Mucosa of descending colon (tissue), 3 donors: ENCODE measurements around the gene CYB561D2. TPM values are rescaled to one million over a fixed set of nuclear protein-coding genes. Genes with fewer than 3 reads are reported as not detected.

Source experiments
- ATAC-seq: fragments of 200-7000 bp; cut with Tn5 transposase; one replicate; pipeline ENCODE4 v1.9.1; 2020; ENCODE audit warnings: mild to moderate bottlenecking, moderate library complexity
- DNase-seq, 3 donors: peaks; one replicate each; pipeline ENCODE4 v3.0.0-alpha.2; 2020
- H3K36me3 ChIP-seq: fragments of 200-600 bp; one replicate; pipeline ENCODE4 v1.8.0; 2021; ENCODE audit warnings: low read depth, mild to moderate bottlenecking
- H3K4me1 ChIP-seq: fragments of 200-600 bp; one replicate; pipeline ENCODE4 v1.8.0; 2021; ENCODE audit warnings: low read depth, mild to moderate bottlenecking
- H3K4me3 ChIP-seq: fragments of 200-600 bp; one replicate; pipeline ENCODE4 v1.8.0; 2021; ENCODE audit warnings: mild to moderate bottlenecking
- H3K9me3 ChIP-seq: fragments of 200-600 bp; one replicate; pipeline ENCODE4 v1.8.0; 2021; ENCODE audit warnings: mild to moderate bottlenecking
- CTCF ChIP-seq: fragments of 200-600 bp; IDR thresholded peaks from one replicate; pipeline ENCODE4 v1.8.0; 2022; ENCODE audit warnings: antibody characterized with exemption, mild to moderate bottlenecking
- intact Hi-C, 2 donors: fragments of 100-400 bp; cut with DNase I in 1 of 2; cut with micrococcal nuclease in 1 of 2; formaldehyde crosslinking; loops; one replicate each; pipeline versions ENCODE4 v1.11.0 to v1.11.1; 2022; cut with DNase I, micrococcal nuclease
- total RNA-seq, 3 donors: library from RNA; stranded (reverse); fragmentation: NEBNext Ultra II Directional in 2 of 3; extraction: Animal tissue kit (Norgen Biotek cat#: 25700) in 2 of 3; gene quantifications; one replicate each; pipeline versions ENCODE4 v1.2.1 to v1.2.4, GENCODE V29; 2021 to 2023
- donor health status: DM: no; HTN: no; CAD: no; lungs with moderate emphysema.
- donor health status: DM: no; HTN: no; CAD: no.
- donor health status: DM: no; HTN: yes; CAD: no.

CYB561D2 gene
- total RNA-seq, 3 donors from 2014 or later, result 20.5 to 37.6 (median 36.7) TPM

- Histone ChIP-seq H3K9me3 (no peaks in the 10 kb centered on the region), H3K36me3 (peaks cover 3% of the 10 kb centered on the region), H3K4me1 (peaks cover 8% of the 10 kb centered on the region), H3K4me3 (no peak overlapping the region)
- TF ChIP-seq CTCF, result no peak
- intact Hi-C loops, result loop anchor here in 1 of 2 donors (10.0 kb wide), 1 partner anchor 179 kb away; no protein-coding TSS in a partner anchor
- no peak for ATAC-seq
- DNase-seq, result no peak
These were observed 15.2 kb downstream of the CYB561D2 start for GRCh38 chr3:50365842-50366220.

- H3K36me3 ChIP-seq, result peaks cover 3% of the 10 kb centered on the region
- DNase-seq (no peak), ATAC-seq (no peak)
- no peak for TF ChIP-seq CTCF
- no peaks in the 10 kb centered on the region for H3K9me3 ChIP-seq
- peaks cover 10% of the 10 kb centered on the region for H3K4me1 ChIP-seq
- intact Hi-C loops, result loop anchor here in 1 of 2 donors (10.0 kb wide), 1 partner anchor 176 kb away; no protein-coding TSS in a partner anchor
- no peak overlapping the region for H3K4me3 ChIP-seq
These were observed 18.5 kb downstream of the CYB561D2 start for GRCh38 chr3:50369012-50369670.

- H3K9me3 ChIP-seq, result no peaks in the 10 kb centered on the region
- DNase-seq, result no peak
- H3K36me3 ChIP-seq, result no peaks in the 10 kb centered on the region
- no peak for ATAC-seq
- H3K4me3 ChIP-seq, result no peak overlapping the region
- H3K4me1 ChIP-seq, result peaks cover 7% of the 10 kb centered on the region
- intact Hi-C loops, result no loop called here
- TF ChIP-seq CTCF, result no peak
These were observed 19.9 kb downstream of the CYB561D2 start for GRCh38 chr3:50370594-50370993.

GRCh38 chr3:50371133-50371685 lies 20.5 kb downstream of the CYB561D2 start:
- intact Hi-C loops, result no loop called here
- DNase-seq (no peak), ATAC-seq (no peak)
- Histone ChIP-seq H3K4me1 (peaks cover 4% of the 10 kb centered on the region), H3K9me3 (no peaks in the 10 kb centered on the region), H3K36me3 (no peaks in the 10 kb centered on the region), H3K4me3 (no peak overlapping the region)
- TF ChIP-seq CTCF, result no peak

GRCh38 chr3:50372349-50372748 lies 21.7 kb downstream of the CYB561D2 start:
- no peak overlapping the region for H3K4me3 ChIP-seq
- H3K36me3 ChIP-seq, result no peaks in the 10 kb centered on the region
- intact Hi-C loops, result no loop called here
- no peaks in the 10 kb centered on the region for H3K9me3 ChIP-seq
- TF ChIP-seq CTCF, result no peak
- ATAC-seq (peak; percentile 76), DNase-seq (peak in 2 of 3 donors; percentile 69 to 80)
- peaks cover 3% of the 10 kb centered on the region for H3K4me1 ChIP-seq
